WTC11 (cell line): ENCODE results near the gene SLC26A5. TPM values are rescaled to one million over a fixed set of nuclear protein-coding genes. Genes with fewer than 3 reads are reported as not detected.
A peak's percentile ranks its signal among the peaks of the same experiment; 100 is the strongest.

Experiments
- ATAC-seq: fragments of 200-7000 bp; cut with Tn5 transposase; 2 replicates; pipeline ENCODE4 v1.10.0; 2021; ENCODE audit warnings: mild to moderate bottlenecking, moderate library complexity
- CTCF ChIA-PET: fragments of 300-600 bp; sonication (Branson Sonifier 250); formaldehyde crosslinking; loops from one replicate; lab custom pipeline; 2021; ENCODE audit warnings: antibody characterized with exemption; lab: Charles Lee
- POLR2A ChIA-PET: fragments of 350-600 bp; sonication (Branson Sonifier 250); formaldehyde crosslinking; loops from one replicate; lab custom pipeline; 2021; ENCODE audit warnings: antibody characterized with exemption; lab: Charles Lee
- DNase-seq: peaks from one replicate; pipeline ENCODE4 v3.0.0; 2021; ENCODE audit warnings: low spot score
- H3K27ac Mint-ChIP-seq: 2 replicates; pipeline ENCODE4 v1.8.0; 2021; ENCODE audit warnings: mixed read lengths
- H3K27me3 Mint-ChIP-seq: 2 replicates; pipeline ENCODE4 v1.8.0; 2021; ENCODE audit warnings: low read depth, mild to moderate bottlenecking, moderate library complexity, mixed read lengths
- H3K36me3 Mint-ChIP-seq: 2 replicates; pipeline ENCODE4 v1.8.0; 2021; ENCODE audit warnings: mixed read lengths
- H3K4me1 Mint-ChIP-seq: 2 replicates; pipeline ENCODE4 v1.8.0; 2022; ENCODE audit warnings: mixed read lengths
- H3K4me3 Mint-ChIP-seq: 2 replicates; pipeline ENCODE4 v1.8.0; 2021; ENCODE audit warnings: mild to moderate bottlenecking, moderate library complexity, mixed read lengths
- H3K9me3 Mint-ChIP-seq: 2 replicates; pipeline ENCODE4 v1.8.0; 2021; ENCODE audit warnings: mixed read lengths
- ARID4B ChIP-seq: sonication (generic); formaldehyde crosslinking; IDR thresholded peaks from 2 replicates; pipeline ENCODE4 v1.8.0; 2023; ENCODE audit warnings: missing genetic modification reagents, mild to moderate bottlenecking, borderline replicate concordance
- ATF1 ChIP-seq: sonication (generic); formaldehyde crosslinking; IDR thresholded peaks from 2 replicates; pipeline ENCODE4 v1.8.1; 2023; ENCODE audit warnings: mild to moderate bottlenecking, moderate library complexity, missing genetic modification reagents
- ATF2 ChIP-seq: sonication (generic); formaldehyde crosslinking; IDR thresholded peaks from 2 replicates; pipeline ENCODE4 v1.8.1; 2022; ENCODE audit warnings: low read depth, missing genetic modification reagents, borderline replicate concordance
- FOXK1 ChIP-seq: sonication (generic); formaldehyde crosslinking; IDR thresholded peaks from 2 replicates; pipeline ENCODE4 v1.8.0; 2022; ENCODE audit warnings: mild to moderate bottlenecking, moderate library complexity, missing genetic modification reagents
- GABPB1 ChIP-seq: sonication (generic); formaldehyde crosslinking; IDR thresholded peaks from 2 replicates; pipeline ENCODE4 v1.8.1; 2023; ENCODE audit warnings: mild to moderate bottlenecking, missing genetic modification reagents
- JUN ChIP-seq: sonication (generic); formaldehyde crosslinking; IDR thresholded peaks from 2 replicates; pipeline ENCODE4 v1.8.0; 2023; ENCODE audit warnings: mild to moderate bottlenecking, missing genetic modification reagents
- MAX ChIP-seq: sonication (generic); formaldehyde crosslinking; IDR thresholded peaks from 2 replicates; pipeline ENCODE4 v1.8.0; 2022; ENCODE audit warnings: mild to moderate bottlenecking, missing genetic modification reagents
- NR1H2 ChIP-seq: sonication (generic); formaldehyde crosslinking; IDR thresholded peaks from 2 replicates; pipeline ENCODE4 v1.9.0; 2021; ENCODE audit warnings: mild to moderate bottlenecking, moderate library complexity, missing genetic modification reagents
- NR3C1 ChIP-seq: sonication (generic); formaldehyde crosslinking; conservative IDR thresholded peaks from 2 replicates; pipeline ENCODE4 v1.8.1; 2023; ENCODE audit warnings: low read depth, mild to moderate bottlenecking, missing genetic modification reagents
- OVOL2 ChIP-seq: fragments of 250-450 bp; sonication (Bioruptor Pico); IDR thresholded peaks from 2 replicates; pipeline ENCODE4 v1.9.0; 2021; ENCODE audit warnings: mild to moderate bottlenecking, borderline replicate concordance
- USF1 ChIP-seq: sonication (generic); formaldehyde crosslinking; IDR thresholded peaks from 2 replicates; pipeline ENCODE4 v1.8.0; 2022; ENCODE audit warnings: mild to moderate bottlenecking, missing genetic modification reagents
- ZNF121 ChIP-seq: sonication (generic); formaldehyde crosslinking; IDR thresholded peaks from 2 replicates; pipeline ENCODE4 v1.8.0; 2023; ENCODE audit warnings: missing genetic modification reagents
- ZNF138 ChIP-seq: sonication (generic); formaldehyde crosslinking; conservative IDR thresholded peaks from 2 replicates; pipeline ENCODE4 v1.8.1; 2022; ENCODE audit warnings: mild to moderate bottlenecking, moderate library complexity, missing genetic modification reagents
- ZNF232 ChIP-seq: sonication (generic); formaldehyde crosslinking; IDR thresholded peaks from 2 replicates; pipeline ENCODE4 v1.8.0; 2022; ENCODE audit warnings: mild to moderate bottlenecking, missing genetic modification reagents
- ZNF263 ChIP-seq: sonication (generic); formaldehyde crosslinking; IDR thresholded peaks from 2 replicates; pipeline ENCODE4 v1.8.1; 2022; ENCODE audit warnings: low read depth, mild to moderate bottlenecking, moderate library complexity, missing genetic modification reagents
- ZNF396 ChIP-seq: fragments of 250-450 bp; sonication (Bioruptor Pico); IDR thresholded peaks from 2 replicates; pipeline ENCODE4 v1.8.0; 2021; ENCODE audit warnings: mild to moderate bottlenecking, moderate library complexity, borderline replicate concordance
- ZNF425 ChIP-seq: fragments of 250-450 bp; sonication (Bioruptor Pico); conservative IDR thresholded peaks from 2 replicates; pipeline ENCODE4 v1.9.0; 2021; ENCODE audit warnings: mild to moderate bottlenecking
- total RNA-seq: library from RNA; stranded (reverse); gene quantifications from 3 replicates; pipeline ENCODE4 v1.2.3, GENCODE V29; 2021
- TF ChIP-seq, protein P1 (sequence below): sonication (generic); formaldehyde crosslinking; IDR thresholded peaks from 2 replicates; pipeline ENCODE4 v1.8.1; 2023; ENCODE audit warnings: mild to moderate bottlenecking, missing genetic modification reagents, borderline replicate concordance
- TF ChIP-seq, protein P2 (sequence below): sonication (generic); formaldehyde crosslinking; IDR thresholded peaks from 2 replicates; pipeline ENCODE4 v1.8.0; 2023; ENCODE audit warnings: missing genetic modification reagents

Gene SLC26A5
- total RNA-seq, 1 experiment from 2014 or later: 0.15 TPM

DNA sequence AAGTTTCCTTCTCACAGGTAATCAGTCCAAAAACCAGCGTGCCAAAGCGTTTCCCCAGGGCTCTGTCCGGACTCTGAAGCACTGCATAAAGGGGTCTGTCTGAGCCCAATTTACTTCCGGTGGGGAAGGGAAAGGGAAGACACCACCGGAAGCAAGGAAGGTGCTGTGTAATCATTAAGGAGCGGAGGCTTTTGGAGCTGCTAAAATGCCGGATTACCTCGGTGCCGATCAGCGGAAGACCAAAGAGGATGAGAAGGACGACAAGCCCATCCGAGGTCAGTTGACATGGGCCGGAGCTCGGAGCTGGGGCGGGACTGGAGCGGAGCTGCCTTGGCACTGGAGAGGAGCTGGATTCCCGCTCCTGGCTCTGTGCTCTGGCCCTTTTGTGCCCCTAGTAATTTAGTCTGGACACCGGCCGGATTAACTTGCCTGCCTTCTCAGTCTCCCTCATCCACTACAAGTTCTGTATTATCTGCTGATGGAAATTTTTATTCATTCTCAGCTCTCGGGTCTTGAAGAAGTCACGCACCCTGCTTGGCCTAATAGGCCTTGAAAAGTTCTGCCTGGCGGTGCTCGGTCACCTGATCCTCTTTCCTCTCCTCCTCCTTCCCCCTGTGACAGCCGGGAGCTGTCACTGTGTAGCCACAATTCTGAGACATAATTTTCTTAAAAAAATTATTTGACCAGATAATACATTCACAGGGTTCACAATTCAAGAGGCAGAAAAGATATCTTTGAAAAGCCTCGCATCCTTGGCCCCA is 98.3 kb downstream of the SLC26A5 start, which contains the start of gene PSMC2 (continued):
- TF ChIP-seq, protein P1, sequence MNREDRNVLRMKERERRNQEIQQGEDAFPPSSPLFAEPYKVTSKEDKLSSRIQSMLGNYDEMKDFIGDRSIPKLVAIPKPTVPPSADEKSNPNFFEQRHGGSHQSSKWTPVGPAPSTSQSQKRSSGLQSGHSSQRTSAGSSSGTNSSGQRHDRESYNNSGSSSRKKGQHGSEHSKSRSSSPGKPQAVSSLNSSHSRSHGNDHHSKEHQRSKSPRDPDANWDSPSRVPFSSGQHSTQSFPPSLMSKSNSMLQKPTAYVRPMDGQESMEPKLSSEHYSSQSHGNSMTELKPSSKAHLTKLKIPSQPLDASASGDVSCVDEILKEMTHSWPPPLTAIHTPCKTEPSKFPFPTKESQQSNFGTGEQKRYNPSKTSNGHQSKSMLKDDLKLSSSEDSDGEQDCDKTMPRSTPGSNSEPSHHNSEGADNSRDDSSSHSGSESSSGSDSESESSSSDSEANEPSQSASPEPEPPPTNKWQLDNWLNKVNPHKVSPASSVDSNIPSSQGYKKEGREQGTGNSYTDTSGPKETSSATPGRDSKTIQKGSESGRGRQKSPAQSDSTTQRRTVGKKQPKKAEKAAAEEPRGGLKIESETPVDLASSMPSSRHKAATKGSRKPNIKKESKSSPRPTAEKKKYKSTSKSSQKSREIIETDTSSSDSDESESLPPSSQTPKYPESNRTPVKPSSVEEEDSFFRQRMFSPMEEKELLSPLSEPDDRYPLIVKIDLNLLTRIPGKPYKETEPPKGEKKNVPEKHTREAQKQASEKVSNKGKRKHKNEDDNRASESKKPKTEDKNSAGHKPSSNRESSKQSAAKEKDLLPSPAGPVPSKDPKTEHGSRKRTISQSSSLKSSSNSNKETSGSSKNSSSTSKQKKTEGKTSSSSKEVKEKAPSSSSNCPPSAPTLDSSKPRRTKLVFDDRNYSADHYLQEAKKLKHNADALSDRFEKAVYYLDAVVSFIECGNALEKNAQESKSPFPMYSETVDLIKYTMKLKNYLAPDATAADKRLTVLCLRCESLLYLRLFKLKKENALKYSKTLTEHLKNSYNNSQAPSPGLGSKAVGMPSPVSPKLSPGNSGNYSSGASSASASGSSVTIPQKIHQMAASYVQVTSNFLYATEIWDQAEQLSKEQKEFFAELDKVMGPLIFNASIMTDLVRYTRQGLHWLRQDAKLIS (CRISPR knock-in tag): no peak
- 0 out of 2 replicates have a peak, but pooled peaks have one; percentile 34 for TF ChIP-seq ZNF232 (CRISPR knock-in tag)
- TF ChIP-seq, protein P2, sequence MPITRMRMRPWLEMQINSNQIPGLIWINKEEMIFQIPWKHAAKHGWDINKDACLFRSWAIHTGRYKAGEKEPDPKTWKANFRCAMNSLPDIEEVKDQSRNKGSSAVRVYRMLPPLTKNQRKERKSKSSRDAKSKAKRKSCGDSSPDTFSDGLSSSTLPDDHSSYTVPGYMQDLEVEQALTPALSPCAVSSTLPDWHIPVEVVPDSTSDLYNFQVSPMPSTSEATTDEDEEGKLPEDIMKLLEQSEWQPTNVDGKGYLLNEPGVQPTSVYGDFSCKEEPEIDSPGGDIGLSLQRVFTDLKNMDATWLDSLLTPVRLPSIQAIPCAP (CRISPR knock-in tag): no peak
- no peak for TF ChIP-seq ZNF121 (CRISPR knock-in tag)
- TF ChIP-seq ZNF425 (CRISPR knock-in tag): no peak
- TF ChIP-seq NR1H2 (CRISPR knock-in tag): no peak
- peak; percentile 30; the same call in 1 of the 2 replicates for TF ChIP-seq MAX (CRISPR knock-in tag)
- TF ChIP-seq OVOL2 (CRISPR knock-in tag): no peak
- peak; percentile 18; the same call in 1 of the 2 replicates for TF ChIP-seq ARID4B (CRISPR knock-in tag)
- TF ChIP-seq ATF1: no peak
- peak; percentile 51; the same call in 1 of the 2 replicates for TF ChIP-seq GABPB1

DNA sequence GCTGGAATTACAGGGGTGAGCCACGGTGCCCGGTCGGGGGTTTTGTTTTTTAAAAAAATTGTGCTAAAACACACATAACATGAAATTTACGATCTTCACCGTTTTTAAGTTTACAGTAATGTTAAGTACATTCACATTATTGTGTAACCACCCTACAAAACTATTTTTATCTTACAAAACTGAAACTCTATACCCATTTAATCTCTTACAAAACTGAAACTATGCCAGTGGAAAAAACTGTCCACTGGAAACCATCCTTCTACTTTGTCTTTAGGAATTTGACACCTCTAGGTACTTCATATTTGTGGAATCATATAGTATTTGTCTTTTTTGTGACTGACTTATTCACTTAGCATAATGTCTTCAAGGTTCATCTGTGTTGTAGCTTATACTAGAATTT is 99.6 kb downstream of the SLC26A5 start:
- Mint-ChIP-seq H3K9me3 (no peaks in the 10 kb centered on the region), H3K4me3 (peak overlapping the region; percentile 99; the same call in 1 of the 2 replicates), H3K4me1 (peaks cover 22% of the 10 kb centered on the region), H3K27me3 (no peaks in the 10 kb centered on the region), H3K36me3 (peaks cover 11% of the 10 kb centered on the region), H3K27ac (no peak overlapping the region)
- no peak for DNase-seq
- POLR2A ChIA-PET: no interaction called here
- CTCF ChIA-PET: no interaction called here
- no peak for ATAC-seq
- no peak for TF ChIP-seq NR3C1 (CRISPR knock-in tag)
- no peak for TF ChIP-seq ZNF425 (CRISPR knock-in tag)
- TF ChIP-seq ZNF138 (CRISPR knock-in tag): no peak
- no peak for TF ChIP-seq ATF2 (CRISPR knock-in tag)
- no peak for TF ChIP-seq USF1 (CRISPR knock-in tag)
- TF ChIP-seq FOXK1 (CRISPR knock-in tag): no peak
- no peak for TF ChIP-seq ZNF396 (CRISPR knock-in tag)
- no peak for TF ChIP-seq ZNF263 (CRISPR knock-in tag)
- no peak for TF ChIP-seq JUN (CRISPR knock-in tag)
